Measurements from ENCODE around the gene SULT1A2. TPM values are rescaled to one million over a fixed set of nuclear protein-coding genes. Genes with fewer than 3 reads are reported as not detected.
"Not testable (repeated sequence)": the region's sequence is repeated elsewhere in the genome, so short reads cannot be mapped to it uniquely, and the experiment has no call there.

Gene SULT1A2
- 1.8 TPM for polyA plus RNA-seq (2012; ENCODE audit: insufficient read length, low read depth)

DNA sequence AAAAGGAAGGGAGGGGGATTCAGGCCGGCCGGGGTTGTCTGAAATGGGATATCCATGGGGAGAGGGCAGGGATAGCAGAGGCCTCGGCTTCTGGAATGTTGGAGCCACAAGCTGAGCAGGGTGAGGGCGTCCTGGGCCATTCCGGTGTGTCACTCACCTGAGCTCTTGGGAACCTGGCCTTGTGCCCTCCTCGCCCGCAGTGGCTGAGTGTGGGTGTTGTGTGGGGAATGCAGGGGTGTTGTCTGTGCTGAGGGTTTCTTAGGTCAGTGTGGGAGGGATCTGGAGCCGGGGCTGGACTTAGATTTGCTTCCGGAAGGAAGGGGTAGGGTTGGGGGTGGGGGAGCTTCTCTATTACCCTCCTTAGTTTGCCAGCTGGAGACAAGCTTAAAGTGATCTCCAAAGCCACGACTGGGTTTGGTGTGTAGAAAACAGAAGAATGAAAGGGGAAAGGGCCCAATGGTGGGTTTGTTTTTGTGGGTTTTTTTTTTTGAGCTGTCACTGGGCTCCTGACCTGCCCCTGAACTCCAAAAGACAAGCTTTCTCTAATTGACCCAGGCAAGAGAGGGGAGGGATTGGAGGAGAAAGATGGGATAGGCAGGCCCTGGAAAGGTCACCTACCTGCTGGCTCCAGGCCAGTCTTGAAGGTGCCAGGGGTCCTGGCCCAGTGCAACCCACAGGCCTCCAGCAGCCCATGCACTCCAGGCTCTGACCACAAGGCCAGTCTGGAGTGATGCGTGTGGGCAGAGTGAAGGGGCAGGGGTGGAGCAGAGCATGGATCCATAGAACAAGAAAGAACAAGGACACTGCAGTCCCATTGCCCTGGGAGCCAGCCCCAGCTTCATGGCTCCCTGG lies at the start of gene SULT1A2:
Gene SULT1A2 (minus strand): TSS at position 211 of the 852 bp plus-strand sequence. CDS start 1,120 bp downstream, outside the sequence.
- TF ChIP-seq, protein P1, sequence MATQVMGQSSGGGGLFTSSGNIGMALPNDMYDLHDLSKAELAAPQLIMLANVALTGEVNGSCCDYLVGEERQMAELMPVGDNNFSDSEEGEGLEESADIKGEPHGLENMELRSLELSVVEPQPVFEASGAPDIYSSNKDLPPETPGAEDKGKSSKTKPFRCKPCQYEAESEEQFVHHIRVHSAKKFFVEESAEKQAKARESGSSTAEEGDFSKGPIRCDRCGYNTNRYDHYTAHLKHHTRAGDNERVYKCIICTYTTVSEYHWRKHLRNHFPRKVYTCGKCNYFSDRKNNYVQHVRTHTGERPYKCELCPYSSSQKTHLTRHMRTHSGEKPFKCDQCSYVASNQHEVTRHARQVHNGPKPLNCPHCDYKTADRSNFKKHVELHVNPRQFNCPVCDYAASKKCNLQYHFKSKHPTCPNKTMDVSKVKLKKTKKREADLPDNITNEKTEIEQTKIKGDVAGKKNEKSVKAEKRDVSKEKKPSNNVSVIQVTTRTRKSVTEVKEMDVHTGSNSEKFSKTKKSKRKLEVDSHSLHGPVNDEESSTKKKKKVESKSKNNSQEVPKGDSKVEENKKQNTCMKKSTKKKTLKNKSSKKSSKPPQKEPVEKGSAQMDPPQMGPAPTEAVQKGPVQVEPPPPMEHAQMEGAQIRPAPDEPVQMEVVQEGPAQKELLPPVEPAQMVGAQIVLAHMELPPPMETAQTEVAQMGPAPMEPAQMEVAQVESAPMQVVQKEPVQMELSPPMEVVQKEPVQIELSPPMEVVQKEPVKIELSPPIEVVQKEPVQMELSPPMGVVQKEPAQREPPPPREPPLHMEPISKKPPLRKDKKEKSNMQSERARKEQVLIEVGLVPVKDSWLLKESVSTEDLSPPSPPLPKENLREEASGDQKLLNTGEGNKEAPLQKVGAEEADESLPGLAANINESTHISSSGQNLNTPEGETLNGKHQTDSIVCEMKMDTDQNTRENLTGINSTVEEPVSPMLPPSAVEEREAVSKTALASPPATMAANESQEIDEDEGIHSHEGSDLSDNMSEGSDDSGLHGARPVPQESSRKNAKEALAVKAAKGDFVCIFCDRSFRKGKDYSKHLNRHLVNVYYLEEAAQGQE (IDR thresholded peaks at IDR 0.05; ENCODE audit: insufficient read depth in 1 of 2, low read depth in 2 of 2, low read length in 2 of 2): no peak
- TF ChIP-seq TAF1 (IDR thresholded peaks at IDR 0.05; ENCODE audit: borderline replicate concordance, insufficient read depth, low read length) (no peak), FOXP2 (optimal IDR thresholded peaks at IDR 0.05; ENCODE audit: borderline replicate concordance, extremely low read depth, extremely low read length, insufficient read depth) (no peak)

DNA sequence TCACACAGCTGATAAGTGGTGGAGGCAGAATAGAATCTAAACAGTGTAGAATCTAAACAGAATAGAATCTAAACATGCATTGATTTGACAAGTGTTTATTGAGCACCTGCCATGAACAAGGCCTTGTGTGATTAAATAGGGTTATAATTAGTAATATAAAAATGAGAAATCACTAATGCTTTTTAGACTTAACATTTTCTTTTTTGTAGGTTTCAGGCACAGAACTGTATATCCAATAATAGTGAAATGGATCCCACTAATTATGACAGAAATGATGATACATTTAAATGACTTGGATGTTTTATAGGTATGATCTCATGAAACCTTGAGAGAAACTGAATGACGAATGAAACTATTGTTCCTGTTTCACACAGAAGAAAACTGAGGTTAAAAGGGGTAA lies 40.9 kb upstream of the SULT1A2 start, which contains the start of gene NPIPB8:
Gene NPIPB8 (plus strand): TSS at position 301 of the 400 bp plus-strand sequence. CDS start 296 bp downstream, outside the sequence.
- TF ChIP-seq SIN3A (IDR thresholded peaks at IDR 0.05; ENCODE audit: borderline replicate concordance, insufficient read depth, low read length); TAF1 (IDR thresholded peaks at IDR 0.05; ENCODE audit: borderline replicate concordance, insufficient read depth, low read length); POLR2AphosphoS5 (IDR thresholded peaks at IDR 0.05; ENCODE audit: low read depth, low read length): not testable (repeated sequence)

DNA sequence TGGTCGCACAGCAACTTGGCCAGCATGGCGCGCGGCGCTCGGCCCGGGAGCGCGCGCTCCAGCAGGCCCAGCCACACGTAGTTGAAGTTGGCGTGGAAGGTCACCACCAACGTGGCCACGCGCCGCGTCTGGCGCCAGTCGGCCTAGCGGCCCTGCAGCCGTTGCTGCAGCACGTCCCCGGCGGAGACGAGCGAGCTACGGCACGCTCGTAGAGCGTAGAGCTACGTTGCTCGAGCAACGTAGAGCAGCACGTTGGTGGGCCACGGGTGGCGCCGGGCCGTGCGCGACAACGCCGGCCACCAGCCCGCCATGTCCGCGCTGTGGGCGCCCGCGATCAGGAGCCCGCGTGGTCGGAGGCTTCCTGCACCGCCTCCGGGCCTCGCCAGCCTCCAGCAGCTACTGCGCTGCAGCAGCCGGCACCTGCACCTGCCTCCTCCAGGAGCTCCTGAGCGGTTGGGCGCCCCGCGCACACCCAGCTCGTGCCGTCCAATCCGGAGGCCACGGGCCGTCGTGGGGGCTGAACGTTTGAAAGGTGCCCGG lies 26.4 kb upstream of the SULT1A2 start:
- peak; percentile 40; the same call in 1 of the 2 replicates for TF ChIP-seq TAF1 (IDR thresholded peaks at IDR 0.05; ENCODE audit: borderline replicate concordance, insufficient read depth, low read length)
- no peak for TF ChIP-seq POLR2AphosphoS5 (IDR thresholded peaks at IDR 0.05; ENCODE audit: low read depth, low read length)

DNA sequence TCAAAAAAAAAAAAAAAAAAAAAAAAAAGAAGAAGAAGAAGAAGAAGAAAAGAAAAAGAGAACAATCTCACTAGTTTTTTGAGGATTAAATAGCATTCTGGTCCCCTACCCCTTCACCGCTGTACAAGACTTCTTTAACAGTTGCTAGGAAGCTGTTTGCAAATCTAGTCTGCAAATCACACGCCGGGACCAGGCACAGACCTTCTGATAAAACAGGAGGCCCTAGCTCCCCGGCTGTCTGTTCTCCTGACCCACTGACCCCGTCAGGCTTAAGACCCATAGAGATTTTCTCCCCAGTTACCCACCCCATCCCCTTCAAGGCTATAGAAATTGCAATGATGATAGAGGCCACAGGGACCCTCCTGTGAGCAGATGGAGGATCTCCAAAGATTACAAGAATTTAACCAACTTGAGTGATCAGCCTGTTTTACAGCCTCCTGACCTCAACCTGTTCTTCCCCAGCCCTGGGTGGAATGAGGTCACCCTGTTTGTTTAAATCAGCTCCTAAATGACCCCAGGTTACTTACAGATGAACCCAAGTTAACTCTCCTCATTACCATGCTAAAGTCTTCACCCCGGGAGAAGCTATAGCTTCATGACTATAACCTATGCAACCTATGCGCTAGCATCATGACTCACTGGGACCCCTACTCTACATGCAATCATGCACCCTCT lies 24.8 kb upstream of the SULT1A2 start:
- TF ChIP-seq, protein P1 (IDR thresholded peaks at IDR 0.05; ENCODE audit: insufficient read depth in 1 of 2, low read depth in 2 of 2, low read length in 2 of 2): no peak
- no peak for TF ChIP-seq SIN3A (IDR thresholded peaks at IDR 0.05; ENCODE audit: borderline replicate concordance, insufficient read depth, low read length)
- no peak for TF ChIP-seq POLR2AphosphoS5 (IDR thresholded peaks at IDR 0.05; ENCODE audit: low read depth, low read length)
- no peak for TF ChIP-seq TAF1 (IDR thresholded peaks at IDR 0.05; ENCODE audit: borderline replicate concordance, insufficient read depth, low read length)
- no peak for TF ChIP-seq FOXP2 (optimal IDR thresholded peaks at IDR 0.05; ENCODE audit: borderline replicate concordance, extremely low read depth, extremely low read length, insufficient read depth)

DNA sequence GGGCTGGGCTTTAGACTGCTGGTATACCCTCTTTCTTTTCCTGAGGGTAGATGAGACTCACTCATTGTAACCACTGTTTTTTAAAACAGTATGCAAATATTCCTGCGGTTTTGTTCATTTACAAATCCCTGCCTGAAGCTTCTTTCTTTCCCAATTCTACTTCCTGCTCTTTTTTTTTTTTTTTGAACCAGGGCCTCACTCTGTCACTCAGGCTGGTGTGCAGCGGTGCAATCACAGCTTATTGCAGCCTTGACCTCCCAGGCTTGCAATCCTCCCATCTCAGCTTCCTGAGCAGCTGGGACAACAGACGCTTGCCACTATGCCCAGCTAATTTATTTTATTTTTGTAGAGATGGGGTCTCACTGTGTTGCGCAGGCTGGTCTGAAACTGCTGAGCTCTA lies 21.0 kb upstream of the SULT1A2 start:
- no peak for TF ChIP-seq TAF1 (IDR thresholded peaks at IDR 0.05; ENCODE audit: borderline replicate concordance, insufficient read depth, low read length)
- TF ChIP-seq, protein P1 (IDR thresholded peaks at IDR 0.05; ENCODE audit: insufficient read depth in 1 of 2, low read depth in 2 of 2, low read length in 2 of 2): no peak
- TF ChIP-seq SIN3A (IDR thresholded peaks at IDR 0.05; ENCODE audit: borderline replicate concordance, insufficient read depth, low read length): no peak
- TF ChIP-seq FOXP2 (optimal IDR thresholded peaks at IDR 0.05; ENCODE audit: borderline replicate concordance, extremely low read depth, extremely low read length, insufficient read depth): no peak
- TF ChIP-seq POLR2AphosphoS5 (IDR thresholded peaks at IDR 0.05; ENCODE audit: low read depth, low read length): no peak

Data from PFSK-1 (cell line).